ENCODE measurements around the gene SEMA6B. TPM values are rescaled to one million over a fixed set of nuclear protein-coding genes. Genes with fewer than 3 reads are reported as not detected.
A peak's percentile ranks its signal among the peaks of the same experiment; 100 is the strongest.
"Not testable (repeated sequence)": the region's sequence is repeated elsewhere in the genome, so short reads cannot be mapped to it uniquely, and the experiment has no call there.

The SEMA6B gene
- total RNA-seq, 1 experiment from 2014 or later = 1.6 TPM

DNA sequence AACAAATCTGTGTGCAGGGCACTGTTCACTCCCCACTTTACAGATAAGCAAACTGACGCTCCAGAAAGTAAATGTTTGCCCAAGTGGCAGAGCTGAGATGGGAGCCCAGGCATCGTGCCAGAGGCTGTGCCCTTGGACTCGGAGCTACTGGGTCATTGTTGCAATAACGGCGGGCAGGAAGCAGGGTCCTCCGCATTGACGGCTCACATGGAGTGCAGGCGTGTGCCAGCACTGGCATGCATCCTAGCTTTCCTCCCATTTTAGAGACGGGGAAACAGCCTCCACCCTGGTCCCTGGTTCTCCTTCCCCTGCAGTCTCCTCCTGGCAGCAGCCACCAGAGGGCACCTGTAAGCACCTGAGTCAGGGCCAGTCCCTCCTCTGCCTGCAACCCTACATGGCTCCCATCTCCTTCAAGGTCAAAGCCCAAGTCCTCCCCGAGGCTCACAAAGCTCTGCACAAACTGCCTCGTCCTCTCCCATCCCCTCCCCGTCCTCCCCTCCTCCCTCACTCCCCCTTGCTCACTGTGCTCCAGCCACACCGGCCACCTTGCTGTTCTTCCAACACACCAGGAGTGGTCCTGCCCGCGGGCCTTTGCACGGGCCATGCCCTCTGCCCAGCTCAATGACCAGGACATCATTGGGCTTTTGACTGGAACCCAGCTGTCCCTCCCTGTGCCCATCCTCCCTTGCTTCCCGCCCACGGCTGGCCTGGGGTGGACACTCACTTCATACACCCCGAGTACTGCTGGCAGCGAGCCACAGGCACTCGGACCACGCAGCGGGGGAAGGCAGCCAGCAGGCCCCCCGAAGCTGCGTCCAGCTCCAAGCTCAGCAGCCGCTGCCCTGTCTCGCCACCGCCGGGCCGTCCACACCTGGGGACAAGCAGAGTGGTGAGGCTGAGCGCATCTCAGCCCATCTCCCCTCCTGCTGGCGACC is 11.9 kb downstream of the SEMA6B start:
- DNase-seq (ENCODE audit: low read depth) = no peak

DNA sequence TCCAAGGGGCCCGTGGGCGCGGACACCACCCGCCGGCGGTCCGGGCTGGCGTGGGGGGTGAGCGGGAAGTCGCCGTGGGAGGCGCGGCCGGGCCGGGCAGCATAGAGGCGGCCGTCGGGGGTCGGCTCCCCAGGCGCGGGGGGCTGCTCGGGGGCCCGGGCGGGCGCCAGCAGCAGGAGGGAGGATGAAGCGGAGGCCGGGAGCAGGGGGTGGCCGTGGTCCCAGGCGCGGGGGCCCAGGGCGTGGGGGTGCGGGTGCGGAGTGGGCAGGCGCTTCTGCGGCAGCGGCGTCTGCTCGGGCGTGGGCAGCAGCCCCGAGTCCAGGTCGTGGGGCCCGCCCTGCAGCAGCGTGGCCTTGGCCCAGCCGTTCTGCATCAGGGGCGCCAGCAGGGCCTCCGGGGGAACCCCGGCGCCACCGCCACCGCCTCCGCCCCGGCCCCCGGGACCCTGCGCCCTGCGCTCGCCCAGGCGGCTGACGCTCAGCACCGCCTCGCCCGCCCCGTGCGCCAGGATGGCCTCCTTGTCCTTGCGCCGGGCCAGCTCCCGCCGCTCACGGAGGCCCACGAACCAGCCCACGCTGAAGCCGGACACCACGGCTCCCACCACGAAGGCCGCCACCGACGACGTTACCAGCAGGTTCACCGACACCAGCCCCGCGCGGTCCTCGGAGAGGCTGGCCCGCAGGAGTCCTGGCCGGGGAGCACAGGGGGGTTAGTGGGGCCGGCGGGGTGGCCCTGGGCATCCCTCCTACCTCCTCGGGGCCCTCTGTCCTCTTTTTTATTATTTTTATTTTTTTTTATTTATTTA is 15.4 kb downstream of the SEMA6B start:
- DNase-seq (ENCODE audit: low read depth) = no peak

DNA sequence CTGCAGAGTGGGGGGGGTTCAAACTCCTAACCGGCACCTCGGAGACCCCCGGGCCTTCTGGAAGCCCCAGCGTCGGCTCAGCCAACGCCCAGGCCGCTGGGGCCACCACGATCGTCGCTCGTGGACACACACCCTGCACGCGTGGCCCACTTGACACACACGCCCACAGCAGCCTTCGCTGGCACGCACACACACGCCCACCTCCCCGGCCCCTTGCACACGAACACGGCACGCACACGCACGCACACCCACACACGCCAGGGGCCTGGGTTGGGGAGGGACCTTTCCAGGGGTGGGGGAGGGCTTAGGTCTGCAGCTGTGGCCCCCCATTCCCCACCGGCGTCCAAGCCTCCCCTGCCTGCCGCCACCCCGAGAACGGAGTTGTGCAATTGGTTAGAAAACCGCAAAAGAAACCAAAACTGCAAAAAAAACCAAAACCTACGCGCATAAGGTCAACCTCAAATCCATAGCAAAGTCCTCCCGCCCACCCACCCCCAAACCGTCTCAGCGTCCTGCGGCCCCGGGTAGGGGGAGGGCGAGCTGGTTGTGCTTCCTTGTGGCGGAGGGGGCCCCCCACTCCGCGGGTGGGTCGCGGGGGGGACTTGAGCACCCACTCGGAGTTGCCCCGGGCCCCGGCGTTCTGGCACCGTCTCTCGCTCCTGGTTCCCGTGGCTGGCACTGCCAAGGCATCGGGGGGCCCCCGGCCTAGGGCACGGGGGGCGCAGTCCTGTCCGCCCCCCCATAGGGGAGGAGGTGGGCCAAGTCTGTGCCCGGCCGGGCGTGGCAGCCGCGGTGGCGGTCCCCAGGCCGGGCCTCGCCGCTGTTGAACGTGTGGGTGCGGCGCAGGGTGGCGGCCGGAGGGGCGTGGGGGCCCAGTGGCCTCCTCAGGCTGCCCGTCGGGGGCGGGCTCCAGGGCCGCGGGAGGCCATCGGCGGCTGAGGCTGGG is 16.3 kb downstream of the SEMA6B start:
- no peak for DNase-seq (ENCODE audit: low read depth)

DNA sequence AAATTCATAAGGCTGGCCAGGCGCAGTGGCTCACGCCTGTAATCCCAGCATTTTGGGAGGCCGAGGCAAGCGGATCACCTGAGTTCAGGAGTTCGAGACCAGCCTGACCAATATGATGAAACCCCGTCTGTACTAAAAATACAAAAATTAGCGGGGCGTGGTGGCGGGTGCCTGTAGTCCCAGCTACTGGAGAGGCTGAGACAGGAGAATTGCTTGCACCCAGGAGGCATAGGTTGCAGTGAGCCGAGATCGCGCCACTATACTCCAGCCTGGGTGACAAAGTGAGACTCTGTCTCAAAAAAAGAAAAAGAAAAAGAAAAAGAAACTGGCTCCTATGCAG is 17.7 kb downstream of the SEMA6B start:
- not testable (repeated sequence) for DNase-seq (ENCODE audit: low read depth)

DNA sequence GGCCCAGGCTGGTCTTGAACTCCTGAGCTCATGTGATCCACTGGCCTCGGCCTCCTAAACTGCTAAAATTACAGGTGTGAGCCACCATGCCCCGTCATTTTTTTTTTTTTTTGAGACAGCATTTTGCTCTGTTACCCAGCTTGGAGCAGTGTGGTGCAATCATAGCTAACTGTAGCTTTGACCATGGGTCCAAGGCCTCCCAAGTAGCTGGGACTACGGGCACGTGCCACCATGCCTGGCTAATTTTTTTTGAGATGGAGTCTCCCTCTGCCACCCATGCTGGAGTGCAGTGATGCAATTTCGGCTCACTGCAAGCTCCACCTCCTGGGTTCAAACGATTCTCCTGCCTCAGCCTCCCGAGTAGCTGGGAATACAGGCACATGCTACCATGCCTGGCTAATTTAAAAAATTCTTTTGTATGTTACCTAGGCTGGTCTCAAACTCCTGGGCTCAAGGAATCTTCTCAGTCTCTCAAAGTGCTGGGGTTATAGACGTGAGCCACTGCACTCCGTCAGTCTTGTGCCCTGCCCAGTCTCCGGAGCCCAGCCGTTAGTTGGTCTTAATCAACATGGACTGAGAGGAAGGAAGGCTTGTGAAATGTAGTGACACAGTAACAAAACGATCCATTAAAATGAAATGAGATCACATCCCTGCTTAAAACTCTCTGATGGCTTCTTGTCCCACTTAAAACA is 18.2 kb downstream of the SEMA6B start:
- no peak for DNase-seq (ENCODE audit: low read depth)

DNA sequence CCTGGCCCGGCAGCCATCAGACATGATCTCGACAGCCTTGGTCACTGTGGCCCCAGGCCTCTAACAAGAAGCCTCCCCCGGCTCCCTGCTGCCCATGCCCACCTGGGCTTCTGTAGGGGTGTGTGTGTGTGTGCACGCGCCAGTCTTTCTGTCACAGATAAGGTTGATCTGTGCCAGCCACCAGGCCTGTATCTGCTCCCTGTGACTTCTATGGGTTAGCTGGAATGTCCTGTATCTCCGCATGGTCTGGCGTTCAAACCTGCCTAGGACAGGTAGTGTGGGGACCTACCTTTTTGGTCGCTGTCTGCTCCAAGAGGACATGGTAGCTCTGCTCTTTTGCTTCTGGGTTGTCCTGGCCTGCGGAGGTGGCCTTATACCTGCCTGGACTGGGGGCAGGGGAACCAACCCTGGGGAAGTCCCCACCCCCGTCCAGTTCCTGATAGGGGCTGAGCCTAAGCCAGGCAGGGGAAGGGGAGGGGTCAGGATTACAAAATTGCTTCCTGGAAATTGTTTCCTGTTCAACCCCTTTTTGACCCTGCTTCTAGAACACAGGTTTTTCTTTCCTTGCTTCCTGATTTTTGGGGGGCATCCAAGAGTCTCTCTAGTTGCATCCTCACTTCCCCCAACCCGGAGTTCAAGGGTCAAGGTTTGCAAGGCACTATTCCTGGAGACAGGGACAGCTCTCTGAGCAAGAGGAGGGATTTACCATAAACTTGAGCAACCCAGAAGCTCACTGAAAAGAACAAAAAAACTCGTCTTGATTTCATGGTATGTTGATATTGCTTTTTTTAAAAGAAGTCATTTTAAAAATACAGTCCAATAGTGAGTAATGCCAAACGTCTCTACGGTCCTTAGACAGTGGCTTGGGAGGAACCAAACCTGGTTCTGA is 19.5 kb downstream of the SEMA6B start, which contains the start of gene LRG1:
Gene LRG1, minus strand, starts transcription at position 344 of the 889 bp plus-strand sequence. Its CDS starts 23 bp downstream, at position 321.
- no peak for DNase-seq (ENCODE audit: low read depth)

DNA sequence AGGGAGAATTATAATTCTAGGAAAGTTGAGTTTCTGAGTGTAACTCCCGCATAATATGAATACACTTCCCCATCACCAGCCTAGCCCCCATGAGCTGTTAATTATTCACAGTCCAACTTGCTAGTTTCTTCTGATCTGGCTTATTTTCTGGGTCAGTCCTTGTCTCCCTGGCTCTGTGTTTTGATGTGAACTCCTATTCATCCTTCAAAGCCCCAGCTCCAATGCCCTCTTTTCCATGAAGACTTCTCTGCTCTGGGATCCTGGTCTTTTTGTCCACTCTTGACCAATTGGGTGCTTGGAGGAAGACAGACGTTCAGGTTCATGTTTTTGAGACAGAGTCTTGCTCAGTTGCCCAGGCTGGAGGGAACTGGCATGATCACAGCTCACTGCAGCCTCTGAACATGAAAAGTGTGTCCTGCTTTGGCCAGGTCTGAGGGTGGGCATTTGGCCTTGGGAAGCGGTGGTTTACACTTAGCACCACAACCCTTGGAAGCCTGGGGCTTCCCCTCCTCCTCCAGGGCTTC is 20.3 kb downstream of the SEMA6B start:
- no peak for DNase-seq (ENCODE audit: low read depth)

DNA sequence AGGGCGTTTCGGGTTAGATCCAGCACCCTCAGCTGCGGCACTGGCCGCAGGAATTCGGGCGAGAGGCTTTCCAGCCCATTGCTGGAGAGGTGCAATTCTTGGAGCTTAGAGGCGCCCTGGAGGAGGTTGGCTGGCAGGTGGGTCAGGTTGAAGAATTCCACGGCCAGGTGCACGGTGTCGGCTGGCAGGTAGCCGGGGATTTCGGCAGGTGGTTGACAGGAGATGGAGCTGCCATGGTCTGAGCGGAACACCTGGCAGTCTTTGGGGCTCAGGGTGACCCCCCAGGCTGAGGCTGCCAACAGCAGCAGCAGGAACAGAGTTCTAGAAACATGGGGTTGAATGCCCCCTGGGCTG is 20.9 kb downstream of the SEMA6B start:
- no peak for DNase-seq (ENCODE audit: low read depth)

DNA sequence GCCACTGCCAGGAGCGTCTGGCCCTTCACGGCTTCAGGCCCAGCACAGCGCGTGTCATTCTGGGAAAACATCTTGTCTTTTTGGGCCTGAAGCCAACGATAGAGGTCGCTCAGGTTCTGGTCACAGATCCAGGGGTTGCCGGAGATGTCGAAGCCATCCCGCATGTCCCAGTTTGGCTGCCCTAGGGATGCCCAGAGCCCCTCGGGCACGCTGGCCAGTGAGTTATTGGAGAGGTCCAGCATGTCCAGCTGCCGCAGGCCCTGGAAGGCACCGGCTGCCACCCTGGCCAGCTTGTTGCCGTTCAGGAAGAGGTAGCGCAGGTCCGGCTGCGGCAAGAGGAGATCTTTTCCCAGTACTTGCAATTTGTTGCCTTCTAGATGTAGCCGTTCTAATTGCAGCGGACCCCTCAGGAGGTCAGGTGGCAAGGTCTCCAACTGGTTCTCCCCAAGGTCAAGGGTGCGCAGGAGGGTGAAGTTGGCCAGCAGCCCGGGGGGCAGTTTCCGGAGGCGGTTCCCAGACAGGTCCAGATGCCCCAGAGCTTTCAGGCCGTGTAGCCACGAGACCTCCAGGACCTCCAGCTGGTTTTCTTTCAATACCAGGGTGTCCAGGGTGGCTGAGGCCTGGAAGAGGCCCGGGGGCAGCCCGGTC is 21.4 kb downstream of the SEMA6B start:
- DNase-seq (ENCODE audit: low read depth) = no peak

DNA sequence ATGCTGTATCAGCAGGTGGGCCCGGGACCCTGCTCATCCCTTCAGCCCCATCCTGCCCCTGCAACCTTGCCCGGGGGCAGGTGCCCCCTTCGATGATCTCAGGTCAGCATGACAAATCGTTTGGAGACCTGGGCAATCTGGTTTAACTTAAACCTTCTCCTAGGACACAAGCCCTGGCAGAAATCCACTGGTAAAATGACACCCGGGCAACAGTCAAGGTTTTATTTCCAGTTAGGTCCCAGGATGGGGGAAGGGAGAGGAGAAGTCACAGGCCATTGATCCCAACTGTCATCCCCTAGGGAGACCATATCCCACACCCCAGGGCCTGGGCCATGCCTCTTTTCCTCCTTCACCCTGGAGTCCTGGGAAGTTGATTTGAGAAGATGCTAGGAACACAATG is 22.7 kb downstream of the SEMA6B start:
- no peak for DNase-seq (ENCODE audit: low read depth)

DNA sequence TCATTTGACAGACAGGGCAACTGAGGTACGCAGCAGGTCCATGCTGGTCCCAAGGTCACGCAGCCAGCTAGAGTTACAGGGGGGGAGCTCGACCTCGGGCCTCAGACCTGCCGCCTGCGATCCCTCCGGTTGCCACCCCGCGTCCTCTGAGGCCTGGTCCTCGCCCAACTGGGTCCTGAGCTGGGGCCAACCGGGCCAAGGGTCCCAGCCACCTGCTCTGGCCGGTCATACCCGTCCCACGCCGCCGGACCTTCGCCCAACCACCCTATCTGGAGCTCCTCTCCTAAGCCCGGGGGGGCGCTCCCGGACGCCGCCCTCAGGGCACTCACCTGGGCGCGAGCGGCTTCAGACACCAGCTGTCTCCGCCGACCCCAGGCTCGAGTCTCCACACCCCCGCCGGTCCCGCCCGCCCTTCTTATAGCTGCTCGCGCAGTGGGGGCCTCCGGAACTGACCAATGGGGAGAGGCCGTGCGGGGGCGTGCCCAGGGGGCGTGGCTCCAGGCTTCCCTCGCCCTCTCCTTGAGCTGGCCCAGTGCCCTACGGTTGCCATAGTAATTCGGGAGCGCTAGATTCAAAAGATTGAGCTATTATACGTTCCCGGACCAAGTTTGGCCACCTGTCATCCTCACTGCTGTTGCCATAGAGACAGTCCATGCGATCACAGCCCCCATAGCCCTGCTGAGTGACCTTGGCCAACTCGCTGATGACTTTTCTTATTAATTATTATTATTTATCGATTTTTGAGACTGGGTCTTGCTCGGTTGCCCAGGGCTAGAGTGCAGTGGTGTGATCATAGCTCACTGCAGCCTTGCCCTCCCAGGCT is 24.4 kb downstream of the SEMA6B start, which contains the start of gene PLIN5:
Gene PLIN5, minus strand, starts transcription at position 389 of the 823 bp plus-strand sequence. CDS start 1,150 bp downstream, outside the sequence.
- peak; percentile 71 for DNase-seq (ENCODE audit: low read depth)

DNA sequence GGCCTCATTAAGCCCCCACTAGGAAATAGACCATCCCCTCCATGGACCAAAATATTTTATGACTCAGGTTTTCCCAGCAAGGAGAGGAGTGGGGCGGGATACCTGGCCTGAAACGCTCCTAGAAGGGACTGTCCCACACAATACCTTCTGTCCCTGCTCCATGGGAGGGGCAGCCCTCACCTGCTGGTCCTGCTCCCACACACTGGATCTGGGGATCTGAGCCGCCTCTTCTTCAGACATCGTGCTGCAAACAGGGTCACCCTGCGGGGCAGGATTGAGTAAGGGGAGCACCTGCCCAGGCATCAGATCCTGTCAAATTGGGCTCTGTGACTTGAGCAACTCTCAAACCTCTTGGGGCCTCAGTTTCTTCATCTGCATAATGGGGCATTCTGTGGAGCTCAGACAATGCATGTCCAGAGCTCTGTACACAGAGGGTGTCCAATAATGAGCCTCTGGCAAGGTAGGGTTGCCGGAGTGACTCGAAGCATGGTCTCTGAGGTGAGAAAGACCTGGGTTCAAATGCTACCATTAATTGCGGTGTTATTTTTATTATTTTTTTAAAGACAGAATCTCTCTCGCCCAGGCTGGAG is 25.6 kb downstream of the SEMA6B start:
- no peak for DNase-seq (ENCODE audit: low read depth)

DNA sequence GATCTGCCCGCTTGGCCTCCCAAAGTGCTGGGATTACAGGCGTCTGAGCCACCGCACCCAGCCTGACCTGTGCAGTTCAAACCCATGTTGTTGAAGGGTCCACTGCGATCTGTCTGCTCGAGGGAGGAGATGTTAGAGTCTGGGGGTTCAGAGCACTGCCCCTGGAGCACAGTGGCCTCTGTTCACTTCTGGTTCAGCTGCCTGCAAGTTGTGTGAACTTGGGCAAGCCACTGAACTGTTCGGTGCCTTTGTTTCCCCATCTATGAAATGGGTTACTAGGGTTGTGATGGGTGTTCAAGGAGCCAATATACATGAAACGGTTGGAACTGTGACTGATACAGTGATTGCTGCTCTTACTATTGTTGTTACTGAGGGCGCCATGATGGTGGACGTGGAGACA is 26.1 kb downstream of the SEMA6B start:
- DNase-seq (ENCODE audit: low read depth) = no peak

DNA sequence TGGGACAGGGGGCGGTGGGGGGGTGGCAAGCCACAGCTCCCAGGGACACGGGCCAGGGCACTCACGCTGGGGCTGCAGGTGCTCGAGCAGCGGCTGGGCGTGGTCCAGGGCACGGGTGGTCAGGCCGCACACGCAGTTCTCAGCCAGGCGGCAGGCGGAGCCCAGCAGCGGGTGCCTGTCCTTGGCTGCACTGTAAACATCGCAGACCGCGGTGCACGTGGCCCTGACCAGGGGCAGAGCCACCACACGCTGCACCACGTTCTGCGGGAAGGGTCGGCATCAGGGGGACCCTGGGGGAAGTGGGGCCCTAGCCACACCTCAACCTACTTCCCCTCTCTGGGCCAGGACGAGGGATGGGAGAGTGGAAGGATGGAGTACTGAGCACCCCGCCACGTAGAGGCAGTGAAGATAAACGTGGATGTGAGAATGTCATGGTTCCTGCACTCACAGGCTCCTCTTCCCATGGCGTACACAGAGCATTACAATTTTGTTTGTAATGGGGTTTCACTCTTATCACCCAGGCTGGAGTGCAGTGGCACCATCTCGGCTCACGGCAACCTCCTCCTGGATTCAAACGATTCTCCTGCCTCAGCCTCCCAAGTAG is 27.8 kb downstream of the SEMA6B start:
- DNase-seq (ENCODE audit: low read depth) = no peak

DNA sequence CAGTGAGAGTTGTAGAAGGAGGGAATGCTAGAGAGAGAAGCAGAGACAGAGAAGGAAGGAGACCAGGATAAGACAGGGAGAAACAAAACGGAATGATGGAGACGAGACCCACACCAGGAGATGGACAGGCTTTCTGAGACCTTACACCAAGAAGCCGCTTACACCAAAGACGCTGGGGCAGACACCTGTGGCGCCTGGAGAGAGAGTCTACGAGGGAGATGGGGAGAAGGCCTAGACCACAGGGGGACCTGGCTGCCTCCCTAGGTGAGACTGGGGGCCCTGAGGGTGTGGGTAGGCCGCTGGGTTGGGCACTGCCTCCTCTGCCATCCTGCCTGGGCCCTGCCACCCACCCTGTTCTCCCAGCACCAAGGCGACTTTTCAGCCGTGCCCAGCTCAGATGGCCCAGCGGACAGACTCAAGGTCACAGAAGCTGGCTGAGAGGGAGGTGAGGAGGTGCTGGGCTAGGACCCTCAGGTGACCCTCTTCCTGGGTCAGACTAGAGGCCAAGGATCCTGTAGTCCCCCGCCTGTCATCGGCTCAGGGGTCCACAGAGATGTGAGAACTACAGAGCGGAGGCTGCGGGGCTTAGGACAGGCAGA is 29.5 kb downstream of the SEMA6B start:
- no peak for DNase-seq (ENCODE audit: low read depth)

DNA sequence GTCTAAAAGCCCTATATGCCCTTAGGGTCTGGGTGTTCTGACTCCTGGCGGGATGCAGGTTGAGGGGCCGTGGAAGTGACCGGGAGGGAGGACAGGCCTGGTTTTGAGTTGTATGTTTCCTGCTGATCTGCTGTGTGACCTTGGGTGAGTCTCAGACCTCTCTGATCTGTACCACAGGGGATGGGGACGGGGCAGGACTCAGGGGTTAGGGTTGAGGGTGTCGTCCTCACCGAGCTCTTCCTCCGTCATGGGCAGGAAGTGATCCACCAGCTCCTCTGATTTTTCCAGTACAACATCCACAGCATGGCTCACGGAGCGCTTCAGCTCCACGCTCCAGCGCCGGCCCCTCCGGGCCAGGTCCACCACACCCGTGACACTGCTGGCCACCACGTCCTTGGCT is 30.6 kb downstream of the SEMA6B start:
- DNase-seq (ENCODE audit: low read depth) = no peak

DNA sequence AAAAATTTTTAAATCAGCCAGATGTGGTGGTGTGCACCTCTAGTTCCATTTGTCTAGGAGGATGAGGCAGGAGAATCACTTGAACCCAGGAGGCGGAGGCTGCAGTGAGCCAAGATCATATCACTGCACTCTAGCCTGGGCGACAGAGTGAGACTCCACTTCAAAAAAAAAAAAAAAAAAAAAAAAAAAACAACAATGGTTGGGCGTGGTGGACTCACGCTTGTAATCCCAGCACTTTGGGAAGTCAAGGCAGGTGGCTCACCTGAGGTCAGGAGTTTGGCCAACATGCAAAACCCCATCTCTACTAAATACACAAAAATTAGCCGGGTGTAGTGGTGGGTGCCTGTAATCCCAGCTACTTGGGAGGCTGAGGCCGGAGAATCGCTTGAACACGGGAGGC is 32.1 kb downstream of the SEMA6B start:
- not testable (repeated sequence) for DNase-seq (ENCODE audit: low read depth)

Measured in M059J (cell line).